ENCODE measurements around the gene ZFP91. TPM values are rescaled to one million over a fixed set of nuclear protein-coding genes. Genes with fewer than 3 reads are reported as not detected.

ZFP91 gene
- total and polyA plus RNA-seq, 2 of the 13 experiments (the other 11 are each of a cell fraction or from before 2014, with no cell fraction given): 13.5 to 38.6 TPM

DNA sequence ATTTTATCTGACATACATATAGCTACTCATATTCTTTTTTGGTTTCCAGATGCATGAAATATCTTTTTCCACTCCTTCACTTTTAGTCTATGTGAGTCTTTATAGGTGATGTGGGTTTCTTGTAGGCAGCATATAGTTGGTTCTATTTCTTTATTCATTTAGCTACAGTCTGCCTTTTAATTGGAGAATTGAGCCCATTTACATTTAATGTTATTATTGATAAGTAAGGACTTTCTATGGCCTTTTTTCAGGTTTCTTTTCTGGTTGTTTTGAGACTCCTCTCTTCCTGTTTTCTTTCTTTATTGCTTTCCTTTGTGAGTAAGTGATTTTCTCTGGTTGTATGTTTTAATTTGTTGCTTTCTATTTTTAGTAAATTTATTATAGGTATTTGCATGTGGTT is 70.8 kb downstream of the ZFP91 start:
- H3K27me3 ChIP-seq (ENCODE audit: control insufficient read depth in 1 of 2, insufficient read depth in 2 of 2, low read length in 2 of 2): no peaks in the 10 kb centered on the region
- no peak overlapping the region for H3K4me2 ChIP-seq (ENCODE audit: low read depth, low read length)
- ATAC-seq: no peak
- ChIA-PET CTCF (ENCODE audit: low intra/inter-chr PET ratio, low total read pairs) (no interaction called here), POLR2A (no interaction called here)
- DNase-seq (ENCODE audit: low spot score): no peak
- FAIRE-seq: no peak
- H3K9ac ChIP-seq (ENCODE audit: insufficient read depth, low read depth, low read length): no peak overlapping the region
- intact Hi-C loops (cut with micrococcal nuclease; ENCODE audit: unreplicated experiment) (loop anchor here (10.0 kb wide), 1 partner anchor 485 kb away; no protein-coding TSS in a partner anchor), in situ Hi-C loops (cut with HindIII; ENCODE audit: extremely low pct_ligation_motif_present, low pct_unique_long_range_greater_than_20kb) (loop anchor here (5.0 to 10.0 kb wide), 2 partner anchors 138 to 255 kb away; no protein-coding TSS in a partner anchor)
- no peaks in the 10 kb centered on the region for H3K79me2 ChIP-seq (ENCODE audit: insufficient read depth, low read length)
- no peak overlapping the region for H3K27ac ChIP-seq (ENCODE audit: extremely low read length, insufficient read depth, low read length)
- no peaks in the 10 kb centered on the region for H4K20me1 ChIP-seq (ENCODE audit: insufficient read depth, low read length)
- no peak overlapping the region for H3K4me3 ChIP-seq (replicated peaks in 1 of 3; ENCODE audit: insufficient read depth in 1 of 3, low read depth in 2 of 3, low read length in 3 of 3)
- H3K4me1 ChIP-seq (ENCODE audit: insufficient read depth, low read length): peaks cover 7% of the 10 kb centered on the region; the same call in 1 of the 2 replicates
- no peak for TF ChIP-seq MIXL1 (CRISPR knock-in tag; IDR thresholded peaks at IDR 0.05)
- TF ChIP-seq SRY (CRISPR knock-in tag; IDR thresholded peaks at IDR 0.05): no peak
- TF ChIP-seq ZNF562 (CRISPR knock-in tag; IDR thresholded peaks at IDR 0.05; ENCODE audit: borderline replicate concordance): no peak
- no peak for TF ChIP-seq KLF15 (CRISPR knock-in tag; IDR thresholded peaks at IDR 0.05; ENCODE audit: borderline replicate concordance)
- TF ChIP-seq ZNF34 (CRISPR knock-in tag; IDR thresholded peaks at IDR 0.05; ENCODE audit: borderline replicate concordance): no peak
- TF ChIP-seq MXD4 (CRISPR knock-in tag; IDR thresholded peaks at IDR 0.05): no peak
- TF ChIP-seq PAXIP1 (CRISPR knock-in tag; conservative IDR thresholded peaks at IDR 0.05): no peak
- TF ChIP-seq MLXIP (CRISPR knock-in tag; IDR thresholded peaks at IDR 0.05; ENCODE audit: borderline replicate concordance): no peak
- no peak for TF ChIP-seq NFE2 (CRISPR knock-in tag; IDR thresholded peaks at IDR 0.05)
- no peak for TF ChIP-seq THAP8 (CRISPR knock-in tag; IDR thresholded peaks at IDR 0.05; ENCODE audit: borderline replicate concordance)
- no peak for TF ChIP-seq ZNF572 (CRISPR knock-in tag; IDR thresholded peaks at IDR 0.05)
- no peak for TF ChIP-seq ZNF431 (CRISPR knock-in tag; IDR thresholded peaks at IDR 0.05; ENCODE audit: borderline replicate concordance, low read depth)
- no peak for TF ChIP-seq JDP2 (CRISPR knock-in tag; IDR thresholded peaks at IDR 0.05; ENCODE audit: borderline replicate concordance)
- TF ChIP-seq FOXC1 (CRISPR knock-in tag; IDR thresholded peaks at IDR 0.05; ENCODE audit: borderline replicate concordance): no peak
- H2AFZ ChIP-seq (ENCODE audit: low read length): no peak overlapping the region
- BruUV-seq (replicated peaks): no TSS peak
- peaks cover 16% of the 10 kb centered on the region; the same call in 1 of the 2 replicates for H3K9me3 ChIP-seq (ENCODE audit: low read length)
- H3K36me3 ChIP-seq (replicated peaks in 1 of 2; ENCODE audit: control insufficient read depth in 1 of 2, insufficient read depth in 2 of 2, low read length in 2 of 2): no peaks in the 10 kb centered on the region
